HEK293T (cell line): Measurements from ENCODE around the gene TWNK.

ENCODE experiments used
- CTBP1 ChIP-seq: fragments of 450-650 bp; IDR thresholded peaks from 2 replicates; pipeline ENCODE4 v1.6.1; 2016; ENCODE audit warnings: borderline replicate concordance
- FOXA1 ChIP-seq: fragments of 450-650 bp; IDR thresholded peaks from 2 replicates; pipeline ENCODE4 v1.6.1; 2016; ENCODE audit warnings: mild to moderate bottlenecking
- FOXK2 ChIP-seq: fragments of 450-650 bp; IDR thresholded peaks from 2 replicates; pipeline ENCODE4 v1.6.1; 2016; ENCODE audit warnings: mild to moderate bottlenecking
- FOXM1 ChIP-seq: fragments of 450-650 bp; IDR thresholded peaks from 2 replicates; pipeline ENCODE4 v1.6.1; 2017; ENCODE audit warnings: mild to moderate bottlenecking, borderline replicate concordance
- HDGF ChIP-seq: fragments of 450-650 bp; IDR thresholded peaks from 2 replicates; pipeline ENCODE4 v1.6.1; 2017; ENCODE audit warnings: antibody characterized with exemption, borderline replicate concordance
- L3MBTL2 ChIP-seq: fragments of 450-650 bp; conservative IDR thresholded peaks from 2 replicates; pipeline ENCODE4 v1.6.1; 2016; ENCODE audit warnings: mild to moderate bottlenecking
- LEF1 ChIP-seq: fragments of 450-650 bp; IDR thresholded peaks from 2 replicates; pipeline ENCODE4 v1.6.1; 2017; ENCODE audit warnings: mild to moderate bottlenecking, borderline replicate concordance
- NFRKB ChIP-seq: fragments of 450-650 bp; IDR thresholded peaks from 2 replicates; pipeline ENCODE4 v1.6.1; 2016; ENCODE audit warnings: mild to moderate bottlenecking, moderate library complexity
- PKNOX1 ChIP-seq: fragments of 450-650 bp; IDR thresholded peaks from 2 replicates; pipeline ENCODE4 v1.6.1; 2016
- SP1 ChIP-seq: fragments of 450-650 bp; IDR thresholded peaks from 2 replicates; pipeline ENCODE4 v1.6.1; 2017
- ZNF384 ChIP-seq: fragments of 450-650 bp; IDR thresholded peaks from 2 replicates; pipeline ENCODE4 v1.6.1; 2016

GRCh38 chr10:100970076-100970913, 17.0 kb upstream of the TWNK start:
- TF ChIP-seq FOXM1 (no peak), FOXA1 (no peak), NFRKB (no peak), CTBP1 (no peak), SP1 (no peak), HDGF (no peak), L3MBTL2 (no peak), LEF1 (no peak), PKNOX1 (no peak), ZNF384 (no peak), FOXK2 (no peak)
